ENCODE measurements around the gene KCNAB2.

Gene KCNAB2

GRCh38 chr1:6124746-6125365 lies 79.2 kb downstream of the KCNAB2 start:
- Histone ChIP-seq H3K9me3 (replicated peaks; ENCODE audit: insufficient read depth, low read length) (no peaks in the 10 kb centered on the region), H3K4me1 (ENCODE audit: low read length) (peaks cover 5% of the 10 kb centered on the region; the same call in 1 of the 2 replicates), H3K27me3 (replicated peaks; ENCODE audit: insufficient read depth, low read length) (peaks cover 79% of the 10 kb centered on the region), H3F3A (ENCODE audit: insufficient read depth, low read length) (no peaks in the 10 kb centered on the region), H3K27ac (ENCODE audit: low read length) (no peak overlapping the region), H3K9me2 (replicated peaks; ENCODE audit: insufficient read depth, low read length) (no peaks in the 10 kb centered on the region), H2AFZ (ENCODE audit: low read length) (no peak overlapping the region), H3K4me3 (ENCODE audit: low read length) (no peak overlapping the region), H3K36me3 (replicated peaks; ENCODE audit: insufficient read depth, low read length) (no peaks in the 10 kb centered on the region), H3K9ac (ENCODE audit: low read length) (no peak overlapping the region), H3K79me2 (ENCODE audit: low read length) (no peaks in the 10 kb centered on the region), H3K4me2 (ENCODE audit: low read depth, low read length) (no peak overlapping the region), H4K20me1 (ENCODE audit: insufficient read depth, low read length) (no peaks in the 10 kb centered on the region)
- no peak for DNase-seq
- TF ChIP-seq EZH2 (optimal IDR thresholded peaks at IDR 0.05; ENCODE audit: low read depth, low read length) (no peak), EZH2phosphoT487 (IDR thresholded peaks at IDR 0.05; ENCODE audit: low read length) (no peak), CTCF (IDR thresholded peaks at IDR 0.05; ENCODE audit: low read length) (no peak)

- Histone ChIP-seq H3K4me2 (ENCODE audit: low read depth, low read length) (no peak overlapping the region), H3K27me3 (replicated peaks; ENCODE audit: insufficient read depth, low read length) (peaks cover 84% of the 10 kb centered on the region), H3K4me1 (ENCODE audit: low read length) (peaks cover 5% of the 10 kb centered on the region; the same call in 1 of the 2 replicates), H4K20me1 (ENCODE audit: insufficient read depth, low read length) (no peaks in the 10 kb centered on the region), H3K9me3 (replicated peaks; ENCODE audit: insufficient read depth, low read length) (no peaks in the 10 kb centered on the region), H3K79me2 (ENCODE audit: low read length) (no peaks in the 10 kb centered on the region), H3K36me3 (replicated peaks; ENCODE audit: insufficient read depth, low read length) (no peaks in the 10 kb centered on the region), H3K9ac (ENCODE audit: low read length) (no peak overlapping the region), H2AFZ (ENCODE audit: low read length) (no peak overlapping the region), H3F3A (ENCODE audit: insufficient read depth, low read length) (no peaks in the 10 kb centered on the region), H3K9me2 (replicated peaks; ENCODE audit: insufficient read depth, low read length) (no peaks in the 10 kb centered on the region), H3K4me3 (ENCODE audit: low read length) (no peak overlapping the region), H3K27ac (ENCODE audit: low read length) (no peak overlapping the region)
- DNase-seq, result no peak
- no peak for TF ChIP-seq CTCF (IDR thresholded peaks at IDR 0.05; ENCODE audit: low read length)
- no peak for TF ChIP-seq EZH2 (optimal IDR thresholded peaks at IDR 0.05; ENCODE audit: low read depth, low read length)
- TF ChIP-seq EZH2phosphoT487 (IDR thresholded peaks at IDR 0.05; ENCODE audit: low read length), result no peak
These were observed 79.7 kb downstream of the KCNAB2 start for GRCh38 chr1:6125366-6125765.

- no peaks in the 10 kb centered on the region for H3K9me2 ChIP-seq (replicated peaks; ENCODE audit: insufficient read depth, low read length)
- no peaks in the 10 kb centered on the region for H3F3A ChIP-seq (ENCODE audit: insufficient read depth, low read length)
- no peak overlapping the region for H3K4me3 ChIP-seq (ENCODE audit: low read length)
- H3K79me2 ChIP-seq (ENCODE audit: low read length), result no peaks in the 10 kb centered on the region
- no peak overlapping the region for H3K9ac ChIP-seq (ENCODE audit: low read length)
- DNase-seq, result no peak
- no peak overlapping the region for H3K4me2 ChIP-seq (ENCODE audit: low read depth, low read length)
- H4K20me1 ChIP-seq (ENCODE audit: insufficient read depth, low read length), result no peaks in the 10 kb centered on the region
- H3K4me1 ChIP-seq (ENCODE audit: low read length), result peaks cover 5% of the 10 kb centered on the region; the same call in 1 of the 2 replicates
- no peak overlapping the region for H2AFZ ChIP-seq (ENCODE audit: low read length)
- no peak overlapping the region for H3K27ac ChIP-seq (ENCODE audit: low read length)
- no peaks in the 10 kb centered on the region for H3K36me3 ChIP-seq (replicated peaks; ENCODE audit: insufficient read depth, low read length)
- peaks cover 86% of the 10 kb centered on the region for H3K27me3 ChIP-seq (replicated peaks; ENCODE audit: insufficient read depth, low read length)
- TF ChIP-seq EZH2 (optimal IDR thresholded peaks at IDR 0.05; ENCODE audit: low read depth, low read length) (no peak), CTCF (IDR thresholded peaks at IDR 0.05; ENCODE audit: low read length) (no peak), EZH2phosphoT487 (IDR thresholded peaks at IDR 0.05; ENCODE audit: low read length) (no peak)
- H3K9me3 ChIP-seq (replicated peaks; ENCODE audit: insufficient read depth, low read length), result no peaks in the 10 kb centered on the region
These were observed 80.3 kb downstream of the KCNAB2 start for GRCh38 chr1:6126028-6126427.

All from MM.1S (cell line).